ENCODE results near the gene CCDC30.

DNA sequence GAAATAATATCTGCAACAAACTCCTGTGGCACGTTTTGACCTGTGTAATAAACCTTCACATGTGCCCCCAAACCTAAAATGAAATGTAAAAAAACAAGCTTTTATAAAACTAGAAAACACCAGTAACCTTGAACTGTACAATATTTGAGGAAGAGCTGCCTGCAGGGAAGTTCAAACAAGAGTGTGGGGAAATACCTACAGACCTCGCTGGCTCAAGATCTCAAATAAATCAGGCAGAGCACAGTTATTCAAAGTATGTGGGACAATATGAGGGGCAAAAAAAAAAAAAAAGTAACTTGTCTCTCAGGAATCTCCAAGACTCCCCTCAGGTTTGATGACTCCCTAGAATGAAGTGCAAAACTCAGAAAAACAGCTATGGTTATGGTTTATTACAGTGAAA lies 157.2 kb downstream of the CCDC30 start:
- TF ChIP-seq CTCF (conservative IDR thresholded peaks at IDR 0.05 in 1 of 2, IDR thresholded peaks at IDR 0.05 in 1 of 2; ENCODE audit: extremely low read depth in 1 of 2, insufficient read depth in 1 of 2, low read depth in 1 of 2, low read length in 2 of 2): no peak
- TF ChIP-seq EZH2 (IDR thresholded peaks at IDR 0.05; ENCODE audit: borderline replicate concordance, low read length): no peak

All from mammary epithelial cell (primary cell).